Measurements from ENCODE around the gene GADD45GIP1. TPM values are rescaled to one million over a fixed set of nuclear protein-coding genes. Genes with fewer than 3 reads are reported as not detected.

The GADD45GIP1 gene
- polyA plus RNA-seq, 1 donor from 2014 or later: 21.3 TPM

GRCh38 chr19:12983091-12983490 lies 26.1 kb upstream of the GADD45GIP1 start:
- Histone ChIP-seq H3K4me3 (ENCODE audit: low read length) (peak overlapping the region; percentile 51), H3K9ac (ENCODE audit: low read length) (peak overlapping the region; percentile 48), H3K27me3 (ENCODE audit: insufficient read depth, low read depth, low read length) (peaks cover 11% of the 10 kb centered on the region), H3K9me2 (ENCODE audit: insufficient read depth, low read length) (no peaks in the 10 kb centered on the region), H2AFZ (ENCODE audit: low read depth, low read length) (peak overlapping the region; percentile 60), H3K36me3 (ENCODE audit: insufficient read depth, low read length) (no peaks in the 10 kb centered on the region), H3K9me3 (ENCODE audit: low read length) (no peaks in the 10 kb centered on the region), H3K4me2 (ENCODE audit: low read length) (no peak overlapping the region), H3K27ac (ENCODE audit: low read length) (no peak overlapping the region), H3F3A (ENCODE audit: insufficient read depth, low read length, poor library complexity, severe bottlenecking) (no peaks in the 10 kb centered on the region), H4K20me1 (ENCODE audit: insufficient read depth) (no peaks in the 10 kb centered on the region), H3K79me2 (replicated peaks; ENCODE audit: insufficient read depth, low read length) (no peaks in the 10 kb centered on the region)
- TF ChIP-seq SMC3 (conservative IDR thresholded peaks at IDR 0.05; ENCODE audit: poor library complexity): no peak
- no peak for TF ChIP-seq EZH2 (IDR thresholded peaks at IDR 0.05; ENCODE audit: borderline replicate concordance, insufficient read depth, low read length, poor library complexity, severe bottlenecking)
- TF ChIP-seq CTCF (IDR thresholded peaks at IDR 0.05; ENCODE audit: poor library complexity, severe bottlenecking): no peak
- no peak for TF ChIP-seq MXI1 (conservative IDR thresholded peaks at IDR 0.05; ENCODE audit: poor library complexity, severe bottlenecking)
- no peak for TF ChIP-seq RAD21 (conservative IDR thresholded peaks at IDR 0.05)
- TF ChIP-seq EP300 (conservative IDR thresholded peaks at IDR 0.05; ENCODE audit: poor library complexity, severe bottlenecking): no peak
- no peak for TF ChIP-seq REST (IDR thresholded peaks at IDR 0.05; ENCODE audit: borderline replicate concordance)
- no peak for TF ChIP-seq TAF1 (IDR thresholded peaks at IDR 0.05; ENCODE audit: low read depth)
- no peak for TF ChIP-seq POLR2AphosphoS5 (IDR thresholded peaks at IDR 0.05)

GRCh38 chr19:12982648-12983047 lies 25.6 kb upstream of the GADD45GIP1 start:
- TF ChIP-seq EZH2 (IDR thresholded peaks at IDR 0.05; ENCODE audit: borderline replicate concordance, insufficient read depth, low read length, poor library complexity, severe bottlenecking) (no peak), REST (IDR thresholded peaks at IDR 0.05; ENCODE audit: borderline replicate concordance) (no peak), RAD21 (conservative IDR thresholded peaks at IDR 0.05) (no peak), EP300 (conservative IDR thresholded peaks at IDR 0.05; ENCODE audit: poor library complexity, severe bottlenecking) (no peak), CTCF (IDR thresholded peaks at IDR 0.05; ENCODE audit: poor library complexity, severe bottlenecking) (no peak), SMC3 (conservative IDR thresholded peaks at IDR 0.05; ENCODE audit: poor library complexity) (no peak), MXI1 (conservative IDR thresholded peaks at IDR 0.05; ENCODE audit: poor library complexity, severe bottlenecking) (no peak), TAF1 (IDR thresholded peaks at IDR 0.05; ENCODE audit: low read depth) (no peak), POLR2AphosphoS5 (IDR thresholded peaks at IDR 0.05) (no peak)
- H3F3A ChIP-seq (ENCODE audit: insufficient read depth, low read length, poor library complexity, severe bottlenecking): no peaks in the 10 kb centered on the region
- no peaks in the 10 kb centered on the region for H3K9me3 ChIP-seq (ENCODE audit: low read length)
- H3K9me2 ChIP-seq (ENCODE audit: insufficient read depth, low read length): no peaks in the 10 kb centered on the region
- no peak overlapping the region for H3K27ac ChIP-seq (ENCODE audit: low read length)
- peaks cover 11% of the 10 kb centered on the region for H3K27me3 ChIP-seq (ENCODE audit: insufficient read depth, low read depth, low read length)
- H3K4me2 ChIP-seq (ENCODE audit: low read length): no peak overlapping the region
- H3K79me2 ChIP-seq (replicated peaks; ENCODE audit: insufficient read depth, low read length): no peaks in the 10 kb centered on the region
- H3K9ac ChIP-seq (ENCODE audit: low read length): peak overlapping the region; percentile 48
- no peaks in the 10 kb centered on the region for H3K36me3 ChIP-seq (ENCODE audit: insufficient read depth, low read length)
- H3K4me3 ChIP-seq (ENCODE audit: low read length): no peak overlapping the region
- H2AFZ ChIP-seq (ENCODE audit: low read depth, low read length): no peak overlapping the region
- no peaks in the 10 kb centered on the region for H4K20me1 ChIP-seq (ENCODE audit: insufficient read depth)
